ENCODE measurements around the gene LSM14B. TPM values are rescaled to one million over a fixed set of nuclear protein-coding genes. Genes with fewer than 3 reads are reported as not detected.
"Not testable (repeated sequence)": the region's sequence is repeated elsewhere in the genome, so short reads cannot be mapped to it uniquely, and the experiment has no call there.

LSM14B gene
- total RNA-seq, 4 donors from 2014 or later: 28.0 to 52.5 (median 36.2) TPM

DNA sequence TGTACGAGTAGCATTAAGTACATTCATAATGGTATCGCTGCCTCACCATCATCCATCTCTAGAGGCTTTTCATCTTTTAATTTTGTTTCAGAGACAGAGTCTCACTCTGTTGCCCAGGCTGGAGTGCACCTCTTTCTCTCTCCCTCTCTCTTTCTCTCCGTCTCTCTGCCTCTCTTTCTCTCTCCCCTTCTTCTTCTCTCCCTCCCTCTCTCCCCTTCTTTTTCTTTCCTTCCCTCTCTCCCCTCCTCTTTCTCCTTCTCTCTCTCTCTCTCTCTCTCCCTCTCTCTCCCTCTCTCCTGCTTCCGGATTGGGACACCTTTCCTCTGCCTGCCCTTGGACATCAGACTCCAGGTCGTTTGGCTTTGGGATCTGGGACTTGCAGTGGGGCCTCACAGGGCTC is 39.0 kb upstream of the LSM14B start:
- Histone ChIP-seq H3K27ac (no peak overlapping the region), H3K9me3 (no peaks in the 10 kb centered on the region), H3K4me1 (peaks cover 3 to 7% of the 10 kb centered on the region in 2 donors), H3K4me3 (no peak overlapping the region), H3K27me3 (no peaks in the 10 kb centered on the region), H3K36me3 (no peaks in the 10 kb centered on the region)
- intact Hi-C loops (cut with DNase I; ENCODE audit: low total_unique reads): no loop called here
- TF ChIP-seq, protein P1, sequence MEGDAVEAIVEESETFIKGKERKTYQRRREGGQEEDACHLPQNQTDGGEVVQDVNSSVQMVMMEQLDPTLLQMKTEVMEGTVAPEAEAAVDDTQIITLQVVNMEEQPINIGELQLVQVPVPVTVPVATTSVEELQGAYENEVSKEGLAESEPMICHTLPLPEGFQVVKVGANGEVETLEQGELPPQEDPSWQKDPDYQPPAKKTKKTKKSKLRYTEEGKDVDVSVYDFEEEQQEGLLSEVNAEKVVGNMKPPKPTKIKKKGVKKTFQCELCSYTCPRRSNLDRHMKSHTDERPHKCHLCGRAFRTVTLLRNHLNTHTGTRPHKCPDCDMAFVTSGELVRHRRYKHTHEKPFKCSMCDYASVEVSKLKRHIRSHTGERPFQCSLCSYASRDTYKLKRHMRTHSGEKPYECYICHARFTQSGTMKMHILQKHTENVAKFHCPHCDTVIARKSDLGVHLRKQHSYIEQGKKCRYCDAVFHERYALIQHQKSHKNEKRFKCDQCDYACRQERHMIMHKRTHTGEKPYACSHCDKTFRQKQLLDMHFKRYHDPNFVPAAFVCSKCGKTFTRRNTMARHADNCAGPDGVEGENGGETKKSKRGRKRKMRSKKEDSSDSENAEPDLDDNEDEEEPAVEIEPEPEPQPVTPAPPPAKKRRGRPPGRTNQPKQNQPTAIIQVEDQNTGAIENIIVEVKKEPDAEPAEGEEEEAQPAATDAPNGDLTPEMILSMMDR (IDR thresholded peaks at IDR 0.05 in 4 of 5, conservative IDR thresholded peaks at IDR 0.05 in 1 of 5): no peak
- no peak for TF ChIP-seq POLR2A (IDR thresholded peaks at IDR 0.05)
- in situ Hi-C loops (cut with MboI; ENCODE audit: low sequenced_read_pairs in 4 of 4): no loop called here
- DNase-seq (no peak), ATAC-seq (no peak)

DNA sequence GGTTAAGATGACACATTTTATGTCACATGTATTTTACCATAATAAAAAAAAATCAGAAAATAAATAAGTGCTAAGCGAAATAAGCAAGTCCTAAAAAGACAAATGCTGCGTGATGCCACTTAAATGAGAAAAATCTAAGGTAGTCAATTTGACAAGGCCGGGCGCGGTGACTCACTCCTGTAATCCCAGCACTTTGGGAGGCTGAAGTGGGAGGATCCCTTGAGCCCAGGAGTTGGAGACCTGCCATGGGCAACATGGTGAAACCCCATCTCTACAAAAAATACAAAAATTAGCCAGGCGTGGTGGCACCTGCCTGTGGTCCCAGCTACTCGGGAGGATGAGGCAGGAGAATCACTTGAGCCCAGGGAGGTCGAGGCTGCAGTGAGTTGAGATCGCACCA is 38.1 kb upstream of the LSM14B start:
- H3K36me3 ChIP-seq; H3K4me3 ChIP-seq; H3K9me3 ChIP-seq; DNase-seq; H3K27me3 ChIP-seq; H3K4me1 ChIP-seq; ATAC-seq; intact Hi-C loops (cut with DNase I; ENCODE audit: low total_unique reads); H3K27ac ChIP-seq; in situ Hi-C loops (cut with MboI; ENCODE audit: low sequenced_read_pairs in 4 of 4): not testable (repeated sequence)

DNA sequence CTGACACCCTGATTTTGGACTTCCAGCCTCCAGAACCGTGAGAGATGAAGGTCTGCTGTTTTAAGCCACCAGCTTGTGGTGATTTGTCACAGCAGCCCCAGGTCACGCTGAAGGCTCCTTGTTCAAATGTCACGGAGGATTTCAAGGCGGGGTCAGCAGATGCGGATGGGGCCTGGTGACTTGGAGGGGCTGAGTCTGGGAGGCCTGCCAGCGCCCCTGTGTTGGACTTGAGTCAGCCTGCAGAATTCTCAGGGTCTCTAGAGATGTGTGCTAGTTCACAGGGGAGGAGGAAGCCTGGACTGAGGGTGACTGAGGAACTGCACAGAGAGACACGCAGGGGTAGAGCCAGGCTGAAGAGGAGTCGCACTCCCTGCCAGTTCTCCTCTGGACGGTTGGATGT is 37.1 kb upstream of the LSM14B start:
- TF ChIP-seq, protein P1 (IDR thresholded peaks at IDR 0.05 in 4 of 5, conservative IDR thresholded peaks at IDR 0.05 in 1 of 5): no peak
- no peak for TF ChIP-seq POLR2A (IDR thresholded peaks at IDR 0.05)
- Histone ChIP-seq H3K4me3 (no peak overlapping the region), H3K4me1 (peaks cover 5 to 7% of the 10 kb centered on the region in 2 donors), H3K36me3 (no peaks in the 10 kb centered on the region), H3K27me3 (no peaks in the 10 kb centered on the region), H3K9me3 (no peaks in the 10 kb centered on the region), H3K27ac (no peak overlapping the region)
- intact Hi-C loops (cut with DNase I; ENCODE audit: low total_unique reads): no loop called here
- no peak for ATAC-seq
- in situ Hi-C loops (cut with MboI; ENCODE audit: low sequenced_read_pairs in 4 of 4): no loop called here
- no peak for DNase-seq

DNA sequence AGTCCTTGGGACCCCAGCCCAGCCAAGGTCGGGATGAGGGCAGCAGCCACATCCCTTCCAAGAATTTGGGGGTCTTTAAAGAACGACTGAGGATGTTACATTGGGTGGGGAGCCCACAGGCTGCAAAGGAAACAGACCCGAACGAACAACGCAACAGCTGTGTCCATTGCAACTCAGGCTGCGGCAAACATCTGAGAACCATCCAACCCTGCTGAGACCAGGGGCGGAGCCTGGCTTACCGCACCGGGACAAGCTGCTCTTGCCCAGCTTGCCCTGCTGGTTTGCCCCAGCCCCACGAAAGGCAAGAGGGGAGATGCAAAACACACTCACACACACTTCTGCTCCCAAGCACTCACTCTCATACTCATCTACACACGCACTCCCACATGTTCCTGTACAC is 35.0 kb upstream of the LSM14B start:
- Histone ChIP-seq H3K36me3 (no peaks in the 10 kb centered on the region), H3K4me3 (no peak overlapping the region), H3K27ac (no peak overlapping the region), H3K4me1 (peaks cover 0 to 3% of the 10 kb centered on the region in 2 donors), H3K9me3 (no peaks in the 10 kb centered on the region), H3K27me3 (no peaks in the 10 kb centered on the region)
- TF ChIP-seq, protein P1 (IDR thresholded peaks at IDR 0.05 in 4 of 5, conservative IDR thresholded peaks at IDR 0.05 in 1 of 5): no peak
- no peak for TF ChIP-seq POLR2A (IDR thresholded peaks at IDR 0.05)
- intact Hi-C loops (cut with DNase I; ENCODE audit: low total_unique reads): no loop called here
- peak in 1 of 2 donors; percentile 47 for DNase-seq
- in situ Hi-C loops (cut with MboI; ENCODE audit: low sequenced_read_pairs in 4 of 4): no loop called here
- peak; percentile 43 to 55 for ATAC-seq

DNA sequence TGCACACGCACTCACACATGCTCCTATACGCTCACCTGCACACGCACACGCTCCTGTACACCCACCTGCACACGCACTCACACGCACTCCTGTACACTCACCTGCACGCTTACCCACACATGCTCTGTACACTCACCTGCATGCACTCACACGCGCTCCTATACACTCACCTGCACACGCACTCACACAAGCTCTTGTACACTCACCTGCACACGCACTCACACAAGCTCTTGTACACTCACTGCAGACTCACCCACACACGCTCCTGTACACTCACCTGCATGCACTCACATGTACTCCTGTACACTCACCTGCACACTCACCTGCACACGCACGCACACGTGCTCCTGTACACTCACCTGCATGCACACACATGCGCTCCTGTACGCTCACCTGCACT is 34.6 kb upstream of the LSM14B start:
- ATAC-seq (no peak), DNase-seq (no peak)
- Histone ChIP-seq H3K27ac (no peak overlapping the region), H3K9me3 (no peaks in the 10 kb centered on the region), H3K36me3 (no peaks in the 10 kb centered on the region), H3K4me1 (peaks cover 0 to 3% of the 10 kb centered on the region in 2 donors), H3K27me3 (no peaks in the 10 kb centered on the region), H3K4me3 (no peak overlapping the region)
- intact Hi-C loops (cut with DNase I; ENCODE audit: low total_unique reads): no loop called here
- in situ Hi-C loops (cut with MboI; ENCODE audit: low sequenced_read_pairs in 4 of 4): no loop called here
- no peak for TF ChIP-seq POLR2A (IDR thresholded peaks at IDR 0.05)
- TF ChIP-seq, protein P1 (IDR thresholded peaks at IDR 0.05 in 4 of 5, conservative IDR thresholded peaks at IDR 0.05 in 1 of 5): no peak
